ENCODE data around the gene PRB3. TPM values are rescaled to one million over a fixed set of nuclear protein-coding genes. Genes with fewer than 3 reads are reported as not detected.

The PRB3 gene
- total and polyA plus RNA-seq, 2 of the 8 experiments (the other 6 are each of a cell fraction or from before 2014, with no cell fraction given): 0.09 to 0.67 TPM

GRCh38 chr12:11242656-11243055 is 26.9 kb downstream of the PRB3 start (continued):
- TF ChIP-seq KDM4A (IDR thresholded peaks at IDR 0.05; ENCODE audit: low read depth, low read length, severe bottlenecking): no peak
